Neural progenitor cell (in vitro differentiated cells): ENCODE data around the gene COQ2. TPM values are rescaled to one million over a fixed set of nuclear protein-coding genes. Genes with fewer than 3 reads are reported as not detected.

Experiments used
- DNase-seq: peaks from one replicate; pipeline ENCODE4 v3.0.0-alpha.2; 2016; ENCODE audit warnings: low spot score
- H2AFZ ChIP-seq: fragments of 200-600 bp; sonication (generic); replicated peaks from 2 replicates; pipeline ENCODE4 v1.6.1; 2016; ENCODE audit warnings: antibody characterized with exemption
- H3F3A ChIP-seq: fragments of 200-600 bp; sonication (generic); 2 replicates; pipeline ENCODE4 v1.6.1; 2016; ENCODE audit warnings: antibody characterized with exemption, low read depth
- H3K27ac ChIP-seq: fragments of 200-600 bp; sonication (generic); 2 replicates; pipeline ENCODE4 v1.5.1; 2016; ENCODE audit warnings: mild to moderate bottlenecking
- H3K27me3 ChIP-seq: fragments of 200-600 bp; sonication (generic); 2 replicates; pipeline ENCODE4 v1.6.1; 2016; ENCODE audit warnings: mild to moderate bottlenecking, moderate library complexity
- H3K36me3 ChIP-seq: fragments of 200-600 bp; sonication (generic); 2 replicates; pipeline ENCODE4 v1.5.1; 2016
- H3K4me1 ChIP-seq: fragments of 200-600 bp; sonication (generic); 2 replicates; pipeline ENCODE4 v1.6.1; 2016; ENCODE audit warnings: mixed run types
- H3K4me2 ChIP-seq: fragments of 200-600 bp; sonication (generic); 2 replicates; pipeline ENCODE4 v1.6.1; 2016
- H3K4me3 ChIP-seq: fragments of 200-600 bp; sonication (generic); 2 replicates; pipeline ENCODE4 v1.5.1; 2016
- H3K79me2 ChIP-seq: fragments of 200-600 bp; sonication (generic); 2 replicates; pipeline ENCODE4 v1.6.1; 2016; ENCODE audit warnings: low read depth
- H3K9ac ChIP-seq: fragments of 200-600 bp; sonication (generic); 2 replicates; pipeline ENCODE4 v1.6.1; 2016
- H3K9me3 ChIP-seq: fragments of 200-600 bp; sonication (generic); 2 replicates; pipeline ENCODE4 v1.5.1; 2016; ENCODE audit warnings: low read depth
- H4K20me1 ChIP-seq: fragments of 200-600 bp; sonication (generic); 2 replicates; pipeline ENCODE4 v1.6.1; 2016; ENCODE audit warnings: low read depth
- H3K27ac Mint-ChIP-seq: 3 replicates; pipeline ENCODE4 v1.8.0; 2021; ENCODE audit warnings: mixed read lengths
- H3K27me3 Mint-ChIP-seq: 2 replicates; pipeline ENCODE4 v1.8.0; 2022; ENCODE audit warnings: low read depth, mild to moderate bottlenecking, inconsistent platforms, moderate library complexity, mixed read lengths; ENCODE audit not compliant: insufficient read depth
- H3K36me3 Mint-ChIP-seq: 3 replicates; pipeline ENCODE4 v1.8.0; 2021; ENCODE audit warnings: mixed read lengths
- H3K4me1 Mint-ChIP-seq: 3 replicates; pipeline ENCODE4 v1.8.0; 2021; ENCODE audit warnings: mixed read lengths
- H3K4me3 Mint-ChIP-seq: 3 replicates; pipeline ENCODE4 v1.8.0; 2021; ENCODE audit warnings: mild to moderate bottlenecking, moderate library complexity, mixed read lengths
- H3K9me3 Mint-ChIP-seq: 3 replicates; pipeline ENCODE4 v1.8.0; 2020; ENCODE audit warnings: mixed read lengths
- CTCF ChIP-seq: fragments of 200-600 bp; sonication (generic); IDR thresholded peaks from 2 replicates; pipeline ENCODE4 v1.5.1; 2017; ENCODE audit warnings: antibody characterized with exemption, mild to moderate bottlenecking
- EZH2 ChIP-seq: fragments of 200-600 bp; sonication (generic); IDR thresholded peaks from 2 replicates; pipeline ENCODE4 v1.6.1; 2017; ENCODE audit warnings: antibody characterized with exemption, mild to moderate bottlenecking, moderate library complexity
- EZH2phosphoT487 ChIP-seq: fragments of 200-600 bp; sonication (generic); IDR thresholded peaks from 2 replicates; pipeline ENCODE4 v1.6.1; 2017; ENCODE audit warnings: antibody characterized with exemption
- total RNA-seq: library from RNA; depleted of rRNA; stranded (reverse); fragments of >200 nt; gene quantifications from 2 replicates; pipeline ENCODE4 v1.2.3, GENCODE V29; 2015; ENCODE audit warnings: low replicate concordance

COQ2 gene
- total RNA-seq, 1 donor from 2014 or later: 32.7 TPM

DNA sequence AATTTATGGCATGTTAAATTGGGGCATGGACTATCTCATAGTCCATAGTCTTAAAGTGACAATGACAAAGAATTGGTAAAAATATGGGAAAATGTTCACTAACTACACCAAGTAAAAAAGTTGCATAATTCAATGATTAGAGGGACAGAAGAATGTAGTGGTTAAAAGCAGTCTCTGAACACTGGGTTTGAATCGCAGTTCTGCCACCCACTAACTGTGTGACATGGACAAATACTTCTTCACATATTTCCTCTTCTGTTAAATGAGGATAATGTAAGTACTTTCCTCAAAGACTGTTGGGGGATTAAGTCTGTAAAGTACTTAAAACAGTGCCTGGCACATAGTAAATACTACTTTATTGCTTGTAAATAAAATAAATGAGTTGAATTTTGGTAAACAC lies 15.3 kb downstream of the COQ2 start:
- Mint-ChIP-seq H3K9me3 (no peaks in the 10 kb centered on the region), H3K4me1 (no peaks in the 10 kb centered on the region), H3K27ac (no peak overlapping the region), H3K27me3 (no peaks in the 10 kb centered on the region), H3K4me3 (no peak overlapping the region), H3K36me3 (peaks cover 7% of the 10 kb centered on the region)
- Histone ChIP-seq H3K9ac (no peak overlapping the region), H2AFZ (no peak overlapping the region), H4K20me1 (no peaks in the 10 kb centered on the region), H3K27me3 (no peaks in the 10 kb centered on the region), H3K4me1 (no peaks in the 10 kb centered on the region), H3F3A (no peaks in the 10 kb centered on the region), H3K27ac (no peak overlapping the region), H3K36me3 (no peaks in the 10 kb centered on the region), H3K79me2 (no peaks in the 10 kb centered on the region), H3K4me3 (no peak overlapping the region), H3K9me3 (no peaks in the 10 kb centered on the region), H3K4me2 (no peak overlapping the region)
- no peak for DNase-seq
- TF ChIP-seq EZH2 (no peak), CTCF (no peak), EZH2phosphoT487 (no peak)

DNA sequence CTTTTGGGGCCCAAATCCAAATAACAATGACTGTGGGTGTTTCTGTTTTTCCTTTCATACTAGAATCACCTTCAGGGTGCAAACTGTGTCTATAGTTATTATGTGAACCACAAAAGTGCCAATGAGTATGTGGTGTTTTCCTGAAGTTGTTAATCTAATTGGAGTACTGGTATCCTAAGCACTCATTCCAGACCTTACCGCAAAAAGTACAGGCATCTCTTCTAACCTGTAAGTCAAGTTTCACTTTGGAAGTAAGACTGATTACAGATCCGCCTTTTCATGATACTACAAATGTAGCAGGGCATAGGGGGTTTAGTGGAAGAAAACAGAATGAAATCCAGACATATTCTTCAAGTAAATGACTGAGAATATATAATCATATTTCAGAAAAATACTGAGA lies 16.1 kb downstream of the COQ2 start:
- Histone ChIP-seq H3K79me2 (no peaks in the 10 kb centered on the region), H3K27me3 (no peaks in the 10 kb centered on the region), H3K4me2 (no peak overlapping the region), H3K4me1 (no peaks in the 10 kb centered on the region), H4K20me1 (no peaks in the 10 kb centered on the region), H3K9ac (no peak overlapping the region), H3K4me3 (no peak overlapping the region), H2AFZ (no peak overlapping the region), H3F3A (no peaks in the 10 kb centered on the region), H3K27ac (no peak overlapping the region), H3K36me3 (peaks cover 4% of the 10 kb centered on the region), H3K9me3 (no peaks in the 10 kb centered on the region)
- H3K27ac Mint-ChIP-seq: no peak overlapping the region
- DNase-seq: no peak
- H3K27me3 Mint-ChIP-seq: no peaks in the 10 kb centered on the region
- H3K9me3 Mint-ChIP-seq: no peaks in the 10 kb centered on the region
- no peaks in the 10 kb centered on the region for H3K4me1 Mint-ChIP-seq
- no peak overlapping the region for H3K4me3 Mint-ChIP-seq
- no peak for TF ChIP-seq EZH2
- TF ChIP-seq CTCF: no peak
- no peak for TF ChIP-seq EZH2phosphoT487
- peaks cover 7% of the 10 kb centered on the region for H3K36me3 Mint-ChIP-seq

- Histone ChIP-seq H3K36me3 (peaks cover 5% of the 10 kb centered on the region), H3K27me3 (no peaks in the 10 kb centered on the region), H3K27ac (no peak overlapping the region), H3K9ac (no peak overlapping the region), H3K9me3 (no peaks in the 10 kb centered on the region), H3K4me3 (no peak overlapping the region), H3K4me1 (no peaks in the 10 kb centered on the region), H3K4me2 (no peak overlapping the region), H3F3A (no peaks in the 10 kb centered on the region), H4K20me1 (no peaks in the 10 kb centered on the region), H3K79me2 (no peaks in the 10 kb centered on the region), H2AFZ (no peak overlapping the region)
- TF ChIP-seq EZH2phosphoT487 (no peak), EZH2 (no peak), CTCF (no peak)
- peaks cover 7% of the 10 kb centered on the region for H3K36me3 Mint-ChIP-seq
- H3K4me3 Mint-ChIP-seq: no peak overlapping the region
- H3K9me3 Mint-ChIP-seq: no peaks in the 10 kb centered on the region
- DNase-seq: no peak
- no peak overlapping the region for H3K27ac Mint-ChIP-seq
- H3K4me1 Mint-ChIP-seq: no peaks in the 10 kb centered on the region
- no peaks in the 10 kb centered on the region for H3K27me3 Mint-ChIP-seq
These were observed 16.6 kb downstream of the COQ2 start for GRCh38 chr4:83267830-83268475.
